HG03565 (cell line): ENCODE data around the gene ZW10.
"Not testable (repeated sequence)": the region's sequence is repeated elsewhere in the genome, so short reads cannot be mapped to it uniquely, and the experiment has no call there.

Experiments used
- ATAC-seq: cut with Tn5 transposase; IDR thresholded peaks from one replicate; pipeline ENCODE4 v1.9.1; 2021; ENCODE audit warnings: mild to moderate bottlenecking, moderate library complexity; ENCODE audit not compliant: unreplicated experiment

The ZW10 gene

DNA sequence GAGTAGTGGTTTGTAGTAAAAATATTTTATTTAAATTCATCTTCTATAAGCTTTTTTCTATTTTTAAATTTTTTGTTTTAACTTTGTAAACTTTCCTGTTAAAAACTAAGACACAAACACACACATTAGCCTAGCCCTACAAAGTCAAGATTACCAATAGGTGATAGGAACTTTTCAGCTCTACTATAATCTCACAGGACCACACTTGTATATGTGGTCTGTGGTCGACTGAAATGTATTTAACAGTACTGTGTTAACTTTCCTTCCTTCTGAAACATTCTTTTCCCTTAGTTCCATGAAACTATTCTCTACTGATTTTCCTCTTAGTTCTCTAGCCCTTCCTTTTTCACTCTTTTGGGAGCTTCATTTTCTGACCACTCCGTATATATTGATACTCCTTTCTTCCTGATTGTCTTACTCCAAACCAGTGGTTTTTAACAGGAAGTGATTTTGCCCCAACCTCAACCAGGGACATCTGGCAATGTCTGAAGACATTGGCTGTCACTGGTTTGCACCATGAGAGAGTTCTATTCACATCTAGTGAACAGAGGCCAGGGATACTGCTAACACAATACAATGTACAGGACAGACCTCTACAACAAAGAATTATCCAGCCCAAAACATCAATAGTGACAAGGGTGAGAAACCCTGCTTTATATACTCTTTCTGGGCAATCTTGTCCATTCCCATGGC is 8.8 kb downstream of the ZW10 start:
- no peak for ATAC-seq

DNA sequence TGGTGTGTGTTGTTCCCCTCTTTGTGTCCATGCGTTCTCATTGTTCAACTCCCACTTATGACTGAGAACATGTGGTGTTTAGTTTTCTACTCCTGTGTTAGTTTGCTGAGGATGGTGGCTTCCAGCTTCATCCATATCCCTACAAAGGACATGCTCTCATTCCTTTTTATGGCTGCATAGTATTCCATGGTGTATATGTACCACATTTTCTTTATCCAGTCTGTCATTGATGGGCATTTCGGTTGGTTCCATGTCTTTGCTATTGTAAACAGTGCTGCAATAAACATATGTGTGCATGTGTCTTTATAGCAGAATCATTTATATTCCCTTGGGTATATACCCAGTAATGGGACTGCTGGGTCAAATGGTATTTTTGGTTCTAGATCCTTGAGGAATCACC is 10.5 kb downstream of the ZW10 start:
- not testable (repeated sequence) for ATAC-seq

DNA sequence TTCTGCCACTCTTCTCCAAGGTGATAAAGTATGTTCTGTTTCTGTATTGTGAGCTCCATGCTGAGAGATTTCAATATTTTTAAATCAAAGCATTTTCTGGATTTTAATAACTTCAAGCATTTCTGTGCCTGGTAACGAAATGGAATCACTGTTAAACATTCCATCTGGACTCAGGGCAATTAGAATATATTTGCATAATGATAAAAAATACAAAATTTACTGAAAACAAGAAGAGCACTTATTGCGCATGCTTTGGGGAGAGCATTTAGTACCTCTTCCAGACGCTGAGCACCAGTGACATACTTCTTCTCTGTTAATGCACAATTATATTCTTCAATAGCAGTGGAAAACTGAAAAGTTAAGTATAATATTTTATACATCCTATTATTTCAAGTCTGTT is 13.3 kb downstream of the ZW10 start:
- ATAC-seq = no peak

DNA sequence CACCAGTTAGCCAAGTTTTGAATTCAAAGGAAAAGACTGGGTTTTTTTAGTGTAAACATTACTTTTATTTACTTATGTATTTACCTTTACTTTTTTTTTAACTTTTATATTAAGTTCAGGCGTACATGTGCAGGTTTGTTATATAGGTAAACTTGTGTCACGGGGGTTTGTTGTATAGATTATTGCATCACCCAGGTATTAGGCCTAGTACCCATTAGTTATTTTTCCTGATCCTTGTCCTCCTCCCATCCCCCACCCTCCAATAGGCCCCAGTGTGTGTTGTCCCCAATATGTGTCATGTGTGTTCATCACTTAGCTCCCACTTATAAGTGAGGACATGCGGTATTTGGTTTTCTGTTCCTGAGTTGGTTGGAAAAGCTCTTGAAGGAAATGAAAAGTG is 20.6 kb downstream of the ZW10 start:
- ATAC-seq = no peak

DNA sequence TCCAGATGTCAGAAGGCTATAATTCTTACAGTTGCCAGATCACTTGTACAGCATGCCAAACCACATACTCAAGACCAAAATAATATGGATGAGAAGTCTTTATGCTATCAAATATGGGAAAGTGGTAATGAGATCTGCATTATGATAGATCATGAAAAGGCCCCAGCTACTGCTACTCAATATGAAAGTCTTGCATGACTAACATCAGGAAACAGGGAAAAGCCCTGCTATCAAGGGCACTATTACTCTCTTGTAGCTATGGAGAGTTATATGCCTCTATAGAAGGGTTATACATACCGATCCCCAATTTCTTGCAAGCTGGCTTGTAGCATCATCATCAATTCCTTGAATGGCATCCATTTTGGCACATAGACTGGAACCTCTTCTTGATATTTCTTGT is 37.2 kb downstream of the ZW10 start:
- ATAC-seq = no peak

DNA sequence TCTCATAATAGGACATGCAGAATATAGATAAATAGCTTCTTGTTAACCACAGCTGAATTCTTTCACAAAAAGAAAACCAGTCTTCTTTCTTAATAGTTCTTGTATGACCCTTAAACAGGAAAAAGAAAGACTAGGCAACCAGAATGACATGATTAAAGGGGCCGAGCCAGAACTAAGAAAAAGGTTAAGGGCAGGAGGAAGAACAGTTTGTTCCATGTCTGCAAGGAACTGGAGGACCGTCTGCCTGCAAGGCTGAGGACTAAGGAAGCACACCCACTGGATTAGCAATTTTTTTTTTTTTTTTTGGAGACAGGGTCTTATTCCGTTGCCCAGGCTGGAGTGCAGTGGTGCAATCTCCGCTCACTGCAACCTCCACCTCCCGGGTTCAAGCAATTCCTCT is 41.4 kb downstream of the ZW10 start:
- no peak for ATAC-seq

DNA sequence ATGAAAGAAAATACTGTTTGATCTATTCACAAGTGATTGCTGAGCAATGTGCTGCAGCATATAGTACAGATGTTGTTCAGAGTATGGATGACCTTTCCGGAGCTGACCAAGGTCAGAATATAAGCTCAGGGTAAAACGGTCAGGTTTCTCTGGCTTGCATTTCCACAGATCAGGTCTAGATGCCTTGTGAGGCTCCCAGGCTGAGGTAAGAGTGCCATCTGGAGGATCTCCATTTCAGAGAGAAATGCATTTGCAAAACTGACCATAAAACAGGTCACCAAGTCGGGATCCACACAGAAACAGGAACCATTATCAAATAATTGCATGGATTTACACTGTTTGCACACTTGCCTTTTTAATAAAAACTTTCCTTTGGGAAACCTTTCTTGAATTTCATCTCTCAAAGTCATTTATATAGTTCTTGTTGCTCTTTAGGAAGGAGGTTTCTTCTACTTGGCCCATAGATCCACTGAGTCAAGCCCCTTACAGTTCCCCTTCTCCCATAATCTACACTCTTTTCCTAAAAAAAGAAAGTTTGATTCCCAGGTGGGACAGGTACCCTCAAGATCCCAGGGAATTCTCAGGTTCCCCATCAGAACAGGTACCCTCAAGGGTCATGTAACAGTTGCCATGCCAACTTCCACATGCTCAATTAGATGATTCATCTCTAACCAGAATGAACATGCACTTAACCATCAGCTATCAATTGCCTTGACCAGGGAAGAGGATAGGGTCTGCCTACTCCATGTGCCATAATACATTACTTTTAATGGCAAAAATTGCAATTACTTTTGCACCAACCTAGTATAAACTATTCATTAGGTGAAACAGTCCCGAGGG is 42.4 kb downstream of the ZW10 start:
- ATAC-seq = no peak

DNA sequence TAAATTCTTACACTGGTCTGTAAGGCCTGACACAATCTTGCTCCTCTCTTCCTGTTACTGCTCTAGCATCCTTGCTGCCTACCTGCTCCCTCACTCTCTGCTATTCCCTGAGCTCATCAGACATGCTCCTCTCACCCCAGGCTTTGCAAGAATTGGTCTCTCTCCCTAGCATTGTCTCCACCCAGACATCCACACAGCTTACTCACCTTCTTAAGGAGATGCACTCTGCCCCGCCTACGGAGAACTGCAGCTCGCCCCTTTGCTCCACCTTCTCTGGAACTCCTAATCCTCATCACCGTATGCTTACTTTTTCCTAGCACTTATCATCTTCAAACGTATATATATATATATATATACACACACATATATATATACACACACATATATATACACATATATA is 44.0 kb downstream of the ZW10 start:
- ATAC-seq = no peak

DNA sequence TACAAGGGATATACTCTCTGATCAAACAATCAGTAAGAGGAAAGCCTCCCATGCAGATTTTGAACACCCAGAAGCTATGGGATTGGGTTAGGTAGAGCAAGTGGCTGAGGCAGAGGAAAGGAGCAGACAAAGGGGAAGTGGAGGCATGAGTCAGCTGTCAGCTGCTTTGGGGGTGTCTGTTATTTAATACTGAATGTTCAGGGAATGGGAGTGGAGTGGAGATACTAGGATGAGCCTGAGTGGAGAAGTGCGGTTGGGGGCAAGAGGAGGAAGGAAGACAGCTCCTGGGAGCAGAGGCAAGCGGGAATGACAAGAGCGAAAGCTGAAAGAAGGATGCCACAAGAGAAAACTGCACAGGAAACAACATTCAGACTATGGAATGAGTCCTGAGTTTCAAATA is 44.7 kb downstream of the ZW10 start:
- no peak for ATAC-seq

DNA sequence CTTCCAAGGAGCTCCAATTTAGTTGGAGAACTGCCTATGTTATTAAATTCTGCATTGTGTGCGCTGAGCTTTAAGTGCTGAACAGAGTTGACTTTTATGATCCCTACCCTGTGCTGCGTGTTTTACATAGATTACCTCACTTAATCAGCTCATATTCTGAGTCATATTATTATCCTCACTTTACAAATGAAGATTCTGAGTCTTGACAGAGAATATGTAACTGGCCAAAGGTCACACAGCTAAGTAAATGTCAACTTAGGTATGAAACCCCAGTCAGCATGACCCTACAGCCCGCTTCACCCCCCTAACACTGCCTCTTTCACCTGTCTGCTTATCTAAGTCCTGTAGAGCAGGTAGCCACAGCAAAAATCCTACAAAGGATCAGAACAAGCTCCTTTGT is 47.6 kb downstream of the ZW10 start:
- no peak for ATAC-seq

DNA sequence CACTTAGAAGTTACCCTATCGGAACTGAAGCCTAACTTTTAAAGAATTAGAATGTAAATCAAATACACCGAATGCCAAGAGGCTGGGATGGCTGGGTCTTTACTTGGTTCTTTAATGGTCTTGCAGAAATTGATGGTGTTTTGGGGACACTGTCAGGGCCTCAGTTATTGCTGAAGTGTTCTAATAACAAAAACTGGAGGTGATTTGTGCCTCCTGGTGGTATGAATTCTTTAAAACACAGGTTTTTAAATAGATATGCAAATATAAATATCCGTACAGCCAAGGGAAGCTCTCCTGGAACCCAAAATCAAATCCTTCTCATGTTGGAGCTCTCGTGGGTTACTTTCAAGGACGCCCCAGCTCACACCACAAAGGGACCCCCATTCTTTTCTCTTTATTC is 48.1 kb downstream of the ZW10 start:
- ATAC-seq = no peak

DNA sequence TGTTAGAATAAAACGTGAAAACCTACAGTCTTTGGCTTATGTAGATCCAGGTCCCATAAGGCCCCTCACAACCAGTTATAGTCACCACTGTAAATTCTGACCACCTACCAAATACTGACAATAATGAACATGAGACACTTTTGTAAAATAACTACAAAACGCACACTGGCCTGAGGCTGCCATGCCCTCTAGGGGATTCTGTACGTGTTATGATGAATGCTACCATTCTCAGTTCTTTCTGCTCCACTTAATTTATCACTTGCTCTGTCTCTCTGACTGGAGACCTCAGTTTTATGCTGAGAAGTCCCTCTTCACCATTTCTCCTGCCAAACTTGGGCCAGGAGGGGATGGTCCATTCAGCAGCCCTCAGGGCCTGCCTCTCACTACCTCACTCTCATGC is 48.7 kb downstream of the ZW10 start:
- no peak for ATAC-seq

DNA sequence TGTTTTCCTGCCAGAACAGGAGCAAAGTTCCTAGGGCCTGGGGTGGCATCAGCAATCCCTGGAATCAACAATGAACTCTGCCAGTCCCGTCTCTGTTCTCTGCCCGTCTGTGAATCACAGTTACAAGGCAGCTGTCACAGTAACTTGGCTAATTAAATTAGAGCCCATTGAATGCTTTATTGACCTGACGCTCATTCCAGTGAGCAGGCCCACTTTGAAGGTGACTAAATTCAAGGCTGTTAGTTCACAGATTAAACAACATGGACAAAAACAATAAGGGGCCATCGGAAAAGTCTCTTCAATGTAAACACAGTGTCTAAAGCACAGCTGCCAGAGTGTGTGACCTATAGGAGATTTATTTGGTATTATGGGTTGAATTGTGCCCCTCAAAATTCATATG is 49.7 kb downstream of the ZW10 start:
- no peak for ATAC-seq

DNA sequence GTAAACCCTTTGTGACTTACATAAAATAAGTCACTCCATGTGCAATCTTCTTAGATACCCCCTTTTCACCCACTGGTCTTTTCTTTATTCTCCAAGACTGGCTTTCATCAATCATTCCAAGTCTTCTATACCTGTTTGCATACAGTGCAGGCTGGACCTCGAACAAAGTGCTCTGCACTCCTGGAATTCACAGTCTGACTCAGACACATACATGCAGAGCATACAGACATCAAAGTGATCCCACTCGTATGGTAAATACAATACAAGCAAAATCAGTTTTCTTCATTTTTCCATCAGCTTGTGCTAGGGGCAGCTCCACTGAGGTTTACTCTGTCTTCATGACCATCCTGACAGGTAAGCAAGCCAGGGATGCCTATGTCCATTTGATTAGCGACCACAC is 50.6 kb downstream of the ZW10 start:
- ATAC-seq = no peak

DNA sequence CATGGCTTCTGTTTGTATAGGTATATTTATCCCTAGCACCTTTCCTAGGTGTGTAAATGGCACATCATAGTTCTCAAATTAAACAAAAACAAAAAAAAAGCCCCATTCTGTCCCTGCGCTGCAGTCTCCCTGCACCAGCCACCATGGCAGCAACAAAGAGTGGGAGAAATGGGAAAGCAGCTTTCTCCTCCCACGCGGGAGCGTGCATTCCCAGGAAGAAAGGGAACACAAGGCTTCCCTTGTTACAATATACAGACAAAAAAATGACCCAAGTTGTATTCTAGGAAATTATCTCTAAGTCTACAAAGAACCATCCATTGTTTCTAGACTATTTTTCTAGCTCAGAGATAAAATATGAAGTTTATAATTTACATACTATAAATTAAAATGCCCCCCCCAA is 51.3 kb downstream of the ZW10 start:
- no peak for ATAC-seq

DNA sequence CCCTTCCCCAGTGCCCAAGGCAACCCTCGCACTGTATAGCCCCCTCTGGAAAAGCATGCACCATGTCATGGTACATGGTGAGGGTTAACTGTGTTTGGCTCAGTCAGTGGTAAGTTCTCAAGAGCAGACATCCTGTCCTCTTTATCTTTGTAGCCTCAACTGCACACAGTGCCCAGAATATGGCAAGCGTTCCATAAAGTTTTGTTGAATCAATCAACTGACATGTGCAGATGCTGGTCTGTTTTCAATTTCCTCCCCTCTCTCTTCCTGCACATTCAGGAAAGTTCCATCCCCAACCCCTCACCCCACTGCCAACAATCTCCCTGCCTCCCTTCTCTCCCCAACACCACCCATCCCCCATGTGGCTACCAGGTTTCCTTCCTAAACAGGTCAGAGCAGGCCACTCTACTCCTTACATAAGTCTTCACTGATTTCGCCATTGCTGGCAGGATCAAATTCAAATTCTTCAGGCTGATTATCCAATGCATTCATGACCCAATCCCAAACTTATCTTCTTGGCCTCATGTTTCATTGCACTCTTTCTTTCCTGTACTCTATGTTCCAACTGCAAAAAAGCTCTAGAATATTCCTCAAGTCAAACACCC is 51.9 kb downstream of the ZW10 start:
- no peak for ATAC-seq

DNA sequence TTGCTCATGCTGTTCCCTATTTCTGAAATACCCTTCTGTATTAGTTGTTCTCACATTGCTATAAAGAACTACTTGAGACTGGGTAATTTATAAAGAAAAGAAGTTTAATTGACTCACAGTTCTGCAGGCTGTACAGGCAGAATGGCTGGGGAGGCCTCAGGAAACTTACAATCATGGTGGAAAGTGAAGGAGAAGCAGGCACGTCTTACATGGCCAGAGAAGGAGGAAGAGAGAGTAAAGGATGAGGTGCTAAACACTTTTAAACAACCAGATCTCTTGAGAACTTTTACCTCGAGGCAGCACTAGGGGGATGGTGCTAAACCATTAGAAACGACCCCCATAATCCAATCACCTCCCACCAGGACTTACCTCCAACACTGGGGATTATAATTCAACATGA is 53.0 kb downstream of the ZW10 start:
- ATAC-seq = not testable (repeated sequence)

DNA sequence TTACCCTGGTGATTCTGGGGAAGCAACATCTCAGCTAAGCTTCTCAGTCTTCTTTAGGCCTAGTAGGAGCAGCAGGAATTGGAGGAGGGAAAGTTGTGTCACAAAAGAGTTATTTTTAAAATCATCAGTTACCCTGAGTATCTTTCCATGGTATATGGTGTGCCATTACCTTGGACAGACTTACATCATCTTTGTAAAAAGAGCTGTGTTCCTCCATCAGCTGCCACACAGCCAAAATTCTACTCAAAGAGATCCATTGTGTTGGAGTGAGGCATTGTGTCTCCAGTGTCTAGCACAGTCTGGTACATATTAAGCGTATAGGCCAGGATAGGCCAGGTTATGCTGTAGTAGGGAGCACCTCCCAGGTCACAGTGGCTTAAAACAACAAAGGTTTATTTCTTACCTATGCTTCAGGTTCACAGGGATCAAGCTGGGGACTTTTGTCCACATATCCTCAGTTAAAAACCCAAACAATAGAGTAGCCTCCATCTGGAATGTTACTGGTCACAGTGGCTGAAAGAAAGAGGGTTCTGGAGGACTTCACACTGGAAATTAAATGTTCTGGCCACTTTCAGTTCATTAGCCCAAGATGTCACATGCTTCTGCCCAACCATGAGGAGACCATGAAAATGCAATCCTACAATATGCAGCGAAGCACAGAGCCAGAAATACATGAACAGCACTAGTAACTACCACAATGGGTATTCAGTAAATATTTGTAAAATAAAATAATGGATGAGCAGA is 57.4 kb downstream of the ZW10 start:
- ATAC-seq = no peak

DNA sequence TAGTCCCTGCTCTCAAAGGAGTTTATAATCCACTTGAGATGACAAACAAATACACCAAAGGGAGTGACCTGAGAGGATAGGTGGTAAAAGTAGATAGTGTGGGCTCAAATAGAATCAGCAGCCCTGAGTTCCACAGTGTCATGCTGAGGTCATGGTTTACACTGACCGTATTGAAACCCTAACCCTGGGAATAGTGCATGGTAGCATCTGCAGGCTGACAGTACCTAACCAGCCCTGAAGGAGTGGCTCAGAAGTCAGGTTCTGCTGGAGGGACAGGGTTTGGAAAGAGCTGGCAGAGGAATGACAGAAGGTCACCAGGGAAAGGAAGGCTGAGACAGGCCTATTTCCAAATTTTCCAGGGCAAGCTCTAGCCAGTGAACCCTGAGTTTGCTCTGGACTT is 58.2 kb downstream of the ZW10 start:
- no peak for ATAC-seq

DNA sequence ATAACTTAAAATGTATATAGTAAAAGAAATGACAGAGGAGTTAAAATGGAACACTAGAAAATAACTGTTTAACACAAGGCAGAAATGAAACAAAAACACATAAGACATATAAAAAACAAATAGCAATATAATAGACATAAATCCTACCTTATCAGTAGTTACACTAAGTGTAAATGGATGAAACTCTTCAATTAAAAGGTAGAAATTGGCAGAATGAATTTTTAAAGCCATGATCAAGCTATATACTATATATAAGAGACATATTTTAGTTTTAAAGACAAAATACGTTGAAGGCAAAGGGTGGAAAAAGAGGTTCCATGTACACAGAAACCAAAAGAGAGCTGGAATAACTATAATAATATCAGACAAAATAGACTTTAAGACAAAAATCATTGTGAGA is 62.5 kb downstream of the ZW10 start:
- ATAC-seq = no peak

DNA sequence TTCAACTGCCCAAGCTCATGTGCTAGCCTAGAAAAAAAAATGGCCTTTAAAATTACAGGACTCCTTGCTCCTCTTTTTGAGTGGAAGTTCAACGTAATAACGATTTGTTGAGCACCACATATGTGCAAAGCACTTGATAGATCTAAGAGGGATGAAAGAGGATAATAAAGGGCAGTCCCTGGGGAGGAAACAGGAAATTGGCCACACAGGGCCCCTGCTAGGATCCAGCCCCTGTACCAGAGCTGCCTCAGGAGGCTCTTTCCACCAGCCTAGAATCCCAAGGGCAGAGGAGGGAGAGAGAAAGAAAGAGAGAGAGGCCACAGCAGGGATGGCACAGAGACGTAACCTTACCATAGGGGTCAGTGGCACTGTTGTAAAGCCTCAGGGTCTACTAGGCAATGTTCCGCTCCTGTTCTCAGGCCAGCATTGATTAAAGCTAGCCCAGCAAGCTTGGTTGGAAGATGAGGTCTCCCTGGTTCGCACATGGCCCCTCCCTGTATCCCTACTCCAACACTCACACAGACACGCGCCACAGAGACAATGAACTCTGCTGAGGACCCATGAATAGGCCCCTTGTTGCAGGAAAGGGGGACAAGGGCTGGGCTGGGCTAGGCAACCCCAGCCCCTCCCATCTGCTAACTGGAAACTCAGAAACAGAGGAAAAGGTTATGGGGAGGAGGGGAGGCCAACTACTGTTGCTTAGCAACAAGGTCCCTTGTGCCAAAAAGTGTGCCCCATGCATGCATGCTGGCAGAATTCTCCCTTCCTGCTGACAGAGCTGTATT is 67.4 kb downstream of the ZW10 start, which contains the start of gene TMPRSS5:
Gene TMPRSS5, minus strand, starts transcription at position 438 of the 785 bp plus-strand sequence. Its CDS starts 84 bp downstream, at position 354.
- ATAC-seq = no peak
